ENCODE data around the gene SLC12A8.

- TF ChIP-seq CTCF (conservative IDR thresholded peaks at IDR 0.05 in 1 of 2, IDR thresholded peaks at IDR 0.05 in 1 of 2; ENCODE audit: low read depth in 1 of 2, low read length in 2 of 2) (no peak), EZH2 (IDR thresholded peaks at IDR 0.05; ENCODE audit: low read length, missing control alignments) (no peak)
These were observed 58.4 kb downstream of the SLC12A8 start for GRCh38 chr3:125154110-125154509.
